Stomach (tissue), 9 donors: ENCODE measurements around the gene RBFOX2. TPM values are rescaled to one million over a fixed set of nuclear protein-coding genes. Genes with fewer than 3 reads are reported as not detected.
"Not testable (repeated sequence)": the region's sequence is repeated elsewhere in the genome, so short reads cannot be mapped to it uniquely, and the experiment has no call there.

Experiments used
- DNase-seq, 2 donors: peaks; one replicate each; pipeline versions ENCODE4 v3.0.0 to v3.0.0-alpha.2; 2013 to 2019
- H3K27ac ChIP-seq, 5 donors: fragments of 200-600 bp in 4 of 5; sonication (generic) in 4 of 5; one replicate each; pipeline ENCODE4 v1.5.1; 2013 to 2019; ENCODE audit warnings: mild to moderate bottlenecking in 1 of 5, moderate library complexity in 1 of 5
- H3K27me3 ChIP-seq, 3 donors: fragments of 200-600 bp; sonication (generic); one replicate each; pipeline ENCODE4 v1.5.1; 2017 to 2019; ENCODE audit warnings: mixed run types in 1 of 3
- H3K36me3 ChIP-seq, 4 donors: fragments of 200-600 bp; sonication (generic); 1 replicate in 3 of 4; 2 replicates in 1 of 4; pipeline ENCODE4 v1.5.1; 2016 to 2019
- H3K4me1 ChIP-seq, 4 donors: fragments of 200-600 bp; sonication (generic); one replicate each; pipeline ENCODE4 v1.5.1; 2016 to 2019
- H3K4me3 ChIP-seq, 4 donors: fragments of 200-600 bp; sonication (generic) in 3 of 4; one replicate each; pipeline ENCODE4 v1.5.1; 2016 to 2019; ENCODE audit warnings: mild to moderate bottlenecking in 1 of 4
- H3K9me3 ChIP-seq, 4 donors: fragments of 200-600 bp; sonication (generic); one replicate each; pipeline ENCODE4 v1.5.1; 2016 to 2019
- EP300 ChIP-seq: sonication (generic); formaldehyde crosslinking; IDR thresholded peaks from one replicate; pipeline ENCODE4 v1.6.1; 2017; ENCODE audit warnings: antibody characterized with exemption
- POLR2A ChIP-seq, 4 donors: fragments of 450-650 bp; IDR thresholded peaks; one replicate each; pipeline ENCODE4 v1.6.1; 2016; ENCODE audit warnings: antibody characterized with exemption in 4 of 4, control low read depth in 2 of 4, mild to moderate bottlenecking in 1 of 4, moderate library complexity in 1 of 4
- POLR2AphosphoS5 ChIP-seq, 3 donors: sonication (generic); formaldehyde crosslinking; IDR thresholded peaks; one replicate each; pipeline ENCODE4 v1.6.1; 2016; ENCODE audit warnings: antibody characterized with exemption in 3 of 3
- WGBS, 5 donors: extraction: QIAGEN DNeasy Blood & Tissue Kit in 3 of 5; methylation state at CpG; one replicate each; pipeline versions ENCODE4 v1.1.5 to v1.1.7; 2013 to 2018; 5-methylcytosine and 5-hydroxymethylcytosine counted together
- intact Hi-C: fragments of 100-400 bp; cut with DNase I; formaldehyde crosslinking; loops from one replicate; pipeline ENCODE4 v1.15.1; 2023; ENCODE audit warnings: low total_unique reads
- polyA plus RNA-seq, 3 donors: library from polyadenylated mRNA; stranded (reverse); fragments of 200-250 nt; gene quantifications; one replicate each; pipeline ENCODE4 v1.2.3, GENCODE V29; 2013
- total RNA-seq, 5 donors: library from RNA; depleted of rRNA; stranded (reverse); fragments of >200 nt; gene quantifications; one replicate each; pipeline versions ENCODE4 v1.1.0 to v1.2.3, GENCODE V29; 2014 to 2016
- TF ChIP-seq, protein P1 (sequence below), 7 experiments: fragments of 450-650 bp in 4 of 7; fragments of 200-600 bp in 3 of 7; sonication (generic) in 3 of 7; IDR thresholded peaks; one replicate each; pipeline ENCODE4 v1.5.1; 2016 to 2019; ENCODE audit warnings: antibody characterized with exemption in 7 of 7, control low read depth in 2 of 7, mild to moderate bottlenecking in 1 of 7
- donor health status: healthy with polysubstance abuse.
- donor health status: Bipolar disorder and iron deficiency.
- donor health status: healthy.

Gene RBFOX2
- total and polyA plus RNA-seq, 8 donors: 14.9 to 176 (median 46.7) TPM

DNA sequence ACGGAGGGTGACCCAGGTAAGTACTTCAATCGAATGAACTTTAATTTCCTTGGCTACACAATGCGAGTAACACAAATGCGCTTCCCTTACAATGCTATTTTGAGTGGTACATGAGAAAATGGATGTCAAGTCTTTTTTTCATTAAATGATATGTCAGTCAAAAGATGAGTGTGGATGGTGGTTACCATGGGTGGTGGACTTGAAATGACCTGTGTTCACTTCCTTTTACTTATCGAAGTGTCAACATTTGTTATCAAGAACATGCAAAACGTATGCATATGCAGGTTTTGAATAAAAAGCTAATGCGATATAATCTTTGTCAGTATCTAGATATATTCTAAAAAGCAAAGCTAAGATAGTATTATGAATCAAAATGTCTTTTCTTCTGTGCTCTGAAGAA, 319.7 kb downstream of the RBFOX2 start:
- DNase-seq: no peak
- no peak overlapping the region for H3K27ac ChIP-seq
- H3K36me3 ChIP-seq: no peaks in the 10 kb centered on the region
- WGBS, 5 donors: 59 to 72% (median 64%) methylated on average over 7 of the region's 7 CpGs
- H3K4me1 ChIP-seq: peaks cover 0 to 11% (median 0%) of the 10 kb centered on the region in 4 donors
- H3K27me3 ChIP-seq: no peaks in the 10 kb centered on the region
- TF ChIP-seq POLR2AphosphoS5 (IDR thresholded peaks at IDR 0.05) (no peak), POLR2A (IDR thresholded peaks at IDR 0.05) (no peak), EP300 (no peak)
- TF ChIP-seq, protein P1, sequence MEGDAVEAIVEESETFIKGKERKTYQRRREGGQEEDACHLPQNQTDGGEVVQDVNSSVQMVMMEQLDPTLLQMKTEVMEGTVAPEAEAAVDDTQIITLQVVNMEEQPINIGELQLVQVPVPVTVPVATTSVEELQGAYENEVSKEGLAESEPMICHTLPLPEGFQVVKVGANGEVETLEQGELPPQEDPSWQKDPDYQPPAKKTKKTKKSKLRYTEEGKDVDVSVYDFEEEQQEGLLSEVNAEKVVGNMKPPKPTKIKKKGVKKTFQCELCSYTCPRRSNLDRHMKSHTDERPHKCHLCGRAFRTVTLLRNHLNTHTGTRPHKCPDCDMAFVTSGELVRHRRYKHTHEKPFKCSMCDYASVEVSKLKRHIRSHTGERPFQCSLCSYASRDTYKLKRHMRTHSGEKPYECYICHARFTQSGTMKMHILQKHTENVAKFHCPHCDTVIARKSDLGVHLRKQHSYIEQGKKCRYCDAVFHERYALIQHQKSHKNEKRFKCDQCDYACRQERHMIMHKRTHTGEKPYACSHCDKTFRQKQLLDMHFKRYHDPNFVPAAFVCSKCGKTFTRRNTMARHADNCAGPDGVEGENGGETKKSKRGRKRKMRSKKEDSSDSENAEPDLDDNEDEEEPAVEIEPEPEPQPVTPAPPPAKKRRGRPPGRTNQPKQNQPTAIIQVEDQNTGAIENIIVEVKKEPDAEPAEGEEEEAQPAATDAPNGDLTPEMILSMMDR (IDR thresholded peaks at IDR 0.05): no peak
- peaks cover 0 to 14% (median 6%) of the 10 kb centered on the region in 4 donors for H3K9me3 ChIP-seq
- intact Hi-C loops: no loop called here
- no peak overlapping the region for H3K4me3 ChIP-seq

- no peak for DNase-seq
- WGBS, 5 donors: 33 to 51% (median 44%) methylated on average over 7 of the region's 7 CpGs
- Histone ChIP-seq H3K27me3 (no peaks in the 10 kb centered on the region), H3K36me3 (no peaks in the 10 kb centered on the region), H3K4me3 (no peak overlapping the region), H3K27ac (no peak overlapping the region), H3K9me3 (peaks cover 0 to 13% (median 6%) of the 10 kb centered on the region in 4 donors), H3K4me1 (peaks cover 0 to 11% (median 0%) of the 10 kb centered on the region in 4 donors)
- TF ChIP-seq POLR2A (IDR thresholded peaks at IDR 0.05) (no peak), POLR2AphosphoS5 (IDR thresholded peaks at IDR 0.05) (no peak), EP300 (no peak)
- TF ChIP-seq, protein P1 (IDR thresholded peaks at IDR 0.05): no peak
- intact Hi-C loops: no loop called here
Observed at GRCh38 chr22:35708453-35708852, 320.2 kb downstream of the RBFOX2 start.

GRCh38 chr22:35705141-35705540, 323.5 kb downstream of the RBFOX2 start:
- H3K4me3 ChIP-seq: no peak overlapping the region
- WGBS, 5 donors: 89 to 96% (median 95%) methylated on average over 3 of the region's 3 CpGs

GRCh38 chr22:35703861-35704584, 324.6 kb downstream of the RBFOX2 start:
- no peak for DNase-seq
- Histone ChIP-seq H3K4me1 (peaks cover 0 to 6% (median 0%) of the 10 kb centered on the region in 4 donors), H3K36me3 (no peaks in the 10 kb centered on the region), H3K4me3 (no peak overlapping the region), H3K27me3 (no peaks in the 10 kb centered on the region), H3K9me3 (no peaks in the 10 kb centered on the region), H3K27ac (peak overlapping the region in 1 of 5 donors; percentile 27)
- intact Hi-C loops: no loop called here
- TF ChIP-seq POLR2A (IDR thresholded peaks at IDR 0.05) (no peak), EP300 (no peak), POLR2AphosphoS5 (IDR thresholded peaks at IDR 0.05) (no peak)
- TF ChIP-seq, protein P1 (IDR thresholded peaks at IDR 0.05): no peak
- 69 to 79% (median 76%) methylated on average over 7 of the region's 7 CpGs for WGBS, 5 donors

More at GRCh38 chr22:35705141-35705540, 323.5 kb downstream of the RBFOX2 start:
- intact Hi-C loops: no loop called here
- no peaks in the 10 kb centered on the region for H3K27me3 ChIP-seq
- no peak for TF ChIP-seq POLR2AphosphoS5 (IDR thresholded peaks at IDR 0.05)
- TF ChIP-seq, protein P1 (IDR thresholded peaks at IDR 0.05): no peak
- no peak for TF ChIP-seq EP300
- no peak for TF ChIP-seq POLR2A (IDR thresholded peaks at IDR 0.05)
- DNase-seq: no peak
- peaks cover 0 to 11% (median 0%) of the 10 kb centered on the region in 4 donors for H3K4me1 ChIP-seq
- H3K27ac ChIP-seq: no peak overlapping the region
- no peaks in the 10 kb centered on the region for H3K36me3 ChIP-seq
- H3K9me3 ChIP-seq: no peaks in the 10 kb centered on the region

GRCh38 chr22:35699852-35700251, 328.8 kb downstream of the RBFOX2 start:
- DNase-seq, intact Hi-C loops, H3K27me3 ChIP-seq, H3K4me3 ChIP-seq, H3K9me3 ChIP-seq, H3K36me3 ChIP-seq, H3K4me1 ChIP-seq, H3K27ac ChIP-seq: not testable (repeated sequence)
- WGBS, 5 donors: 65 to 88% (median 74%) methylated on average over 5 to 6 of the region's 6 CpGs
